ENCODE measurements around the gene CEP104. TPM values are rescaled to one million over a fixed set of nuclear protein-coding genes. Genes with fewer than 3 reads are reported as not detected.

CEP104 gene
- total RNA-seq, 4 donors from 2014 or later, result 26.0 to 41.6 (median 30.8) TPM

GRCh38 chr1:3768811-3769390 is 88.1 kb downstream of the CEP104 start:
- WGBS, 2 donors, result 91 to 92% methylated on average over 17 to 22 of the region's 22 CpGs
- DNase-seq, result no peak
- H3K27ac ChIP-seq, result no peak overlapping the region

DNA sequence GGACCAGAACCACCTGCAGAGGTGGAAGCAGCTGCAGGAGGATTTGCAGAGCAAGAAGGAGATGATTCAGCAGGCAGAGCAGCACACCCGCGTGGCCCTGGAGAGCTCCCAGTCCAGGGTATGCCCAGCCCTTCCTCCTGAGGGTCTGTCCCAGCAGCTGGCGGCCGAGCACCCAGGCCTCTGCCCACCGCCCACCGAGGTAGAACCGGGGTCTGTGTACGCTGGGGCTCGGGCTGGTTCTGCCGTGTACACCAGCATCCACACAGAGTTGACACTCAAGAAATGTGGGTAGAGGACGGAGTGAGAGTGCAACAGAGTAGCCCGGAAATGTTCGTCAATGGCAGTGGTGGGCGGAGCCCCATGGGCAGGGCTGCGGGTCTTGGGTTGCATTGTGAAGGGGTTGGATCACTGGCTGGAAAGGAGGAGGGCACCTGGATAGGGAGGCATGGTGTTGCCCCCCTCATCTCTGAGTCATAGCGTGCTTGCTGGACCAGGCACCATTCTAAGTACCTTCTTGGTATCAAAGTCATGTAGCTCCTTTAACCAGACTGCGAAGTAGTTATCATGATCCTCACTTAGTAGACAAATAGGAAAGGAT is 89.6 kb downstream of the CEP104 start:
- no peak for TF ChIP-seq POLR2A (IDR thresholded peaks at IDR 0.05)
- TF ChIP-seq CTCF (IDR thresholded peaks at IDR 0.05), result no peak
- Histone ChIP-seq H3K36me3 (no peaks in the 10 kb centered on the region), H3K27ac (no peak overlapping the region), H3K4me1 (peaks cover 12 to 13% of the 10 kb centered on the region in 2 donors), H3K9me3 (no peaks in the 10 kb centered on the region), H3K4me3 (replicated peaks in 1 of 3) (no peak overlapping the region), H3K27me3 (no peaks in the 10 kb centered on the region)
- intact Hi-C loops (cut with DNase I), result no loop called here
- DNase-seq, result no peak
- 91% methylated on average over 16 to 17 of the region's 17 CpGs for WGBS, 2 donors

More at GRCh38 chr1:3768811-3769390, 88.1 kb downstream of the CEP104 start:
- Histone ChIP-seq H3K36me3 (no peaks in the 10 kb centered on the region), H3K4me3 (replicated peaks in 1 of 3) (no peak overlapping the region), H3K4me1 (peaks cover 18 to 25% of the 10 kb centered on the region in 2 donors), H3K27me3 (no peaks in the 10 kb centered on the region), H3K9me3 (no peaks in the 10 kb centered on the region)
- intact Hi-C loops (cut with DNase I), result no loop called here
- no peak for TF ChIP-seq CTCF (IDR thresholded peaks at IDR 0.05)
- TF ChIP-seq POLR2A (IDR thresholded peaks at IDR 0.05), result no peak

- Histone ChIP-seq H3K4me3 (replicated peaks in 1 of 3) (no peak overlapping the region), H3K27ac (no peak overlapping the region), H3K4me1 (no peaks in the 10 kb centered on the region), H3K36me3 (no peaks in the 10 kb centered on the region), H3K27me3 (no peaks in the 10 kb centered on the region), H3K9me3 (no peaks in the 10 kb centered on the region)
- DNase-seq, result peak; percentile 41 to 43
- 63 to 65% methylated on average over 22 to 24 of the region's 31 CpGs for WGBS, 2 donors
- TF ChIP-seq CTCF (IDR thresholded peaks at IDR 0.05) (no peak), POLR2A (IDR thresholded peaks at IDR 0.05) (no peak)
- intact Hi-C loops (cut with DNase I), result no loop called here
Observed at GRCh38 chr1:3763351-3764125, 93.5 kb downstream of the CEP104 start.

DNA sequence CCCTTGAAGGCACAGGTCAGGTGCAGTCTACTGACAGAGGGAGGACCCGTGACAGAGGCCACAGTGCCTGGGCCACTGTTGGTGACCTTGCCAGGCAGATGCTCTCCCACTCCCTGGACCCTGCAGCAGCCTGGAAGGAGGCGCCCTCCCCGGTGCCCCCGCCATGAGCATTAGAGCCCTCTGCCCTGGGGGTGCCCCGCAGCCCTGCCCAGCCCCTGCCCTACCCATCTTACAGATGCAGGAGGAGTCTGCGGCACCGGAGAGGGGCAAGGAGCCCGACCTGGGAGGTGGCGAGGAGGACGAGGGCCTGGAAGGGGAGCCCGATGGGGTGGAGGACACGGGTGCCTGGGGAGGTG is 94.2 kb downstream of the CEP104 start:
- Histone ChIP-seq H3K27me3 (no peaks in the 10 kb centered on the region), H3K4me3 (replicated peaks in 1 of 3) (no peak overlapping the region), H3K9me3 (no peaks in the 10 kb centered on the region), H3K27ac (no peak overlapping the region), H3K4me1 (no peaks in the 10 kb centered on the region), H3K36me3 (no peaks in the 10 kb centered on the region)
- no peak for TF ChIP-seq CTCF (IDR thresholded peaks at IDR 0.05)
- no peak for TF ChIP-seq POLR2A (IDR thresholded peaks at IDR 0.05)
- intact Hi-C loops (cut with DNase I), result no loop called here
- 81 to 88% methylated on average over 11 to 12 of the region's 12 CpGs for WGBS, 2 donors
- DNase-seq, result no peak
